IPS-15b (cell line): ENCODE data around the gene PHTF2.

Experiments
- H3K27me3 ChIP-seq: one replicate; pipeline ENCODE4 v1.6.1; 2013; ENCODE audit warnings: low read length; ENCODE audit not compliant: control insufficient read depth, insufficient read depth
- H3K36me3 ChIP-seq: one replicate; pipeline ENCODE4 v1.6.1; 2013; ENCODE audit warnings: low read length; ENCODE audit not compliant: control insufficient read depth, insufficient read depth
- H3K4me1 ChIP-seq: one replicate; pipeline ENCODE4 v1.6.1; 2013; ENCODE audit warnings: mild to moderate bottlenecking, low read length; ENCODE audit not compliant: control insufficient read depth, insufficient read depth
- H3K4me3 ChIP-seq: one replicate; pipeline ENCODE4 v1.5.1; 2013; ENCODE audit warnings: low read depth, low read length
- H3K9ac ChIP-seq: one replicate; pipeline ENCODE4 v1.6.1; 2013; ENCODE audit warnings: low read depth, mild to moderate bottlenecking, low read length
- H3K9me3 ChIP-seq: one replicate; pipeline ENCODE4 v1.6.1; 2013; ENCODE audit warnings: mild to moderate bottlenecking, low read length; ENCODE audit not compliant: control insufficient read depth, insufficient read depth

PHTF2 gene

DNA sequence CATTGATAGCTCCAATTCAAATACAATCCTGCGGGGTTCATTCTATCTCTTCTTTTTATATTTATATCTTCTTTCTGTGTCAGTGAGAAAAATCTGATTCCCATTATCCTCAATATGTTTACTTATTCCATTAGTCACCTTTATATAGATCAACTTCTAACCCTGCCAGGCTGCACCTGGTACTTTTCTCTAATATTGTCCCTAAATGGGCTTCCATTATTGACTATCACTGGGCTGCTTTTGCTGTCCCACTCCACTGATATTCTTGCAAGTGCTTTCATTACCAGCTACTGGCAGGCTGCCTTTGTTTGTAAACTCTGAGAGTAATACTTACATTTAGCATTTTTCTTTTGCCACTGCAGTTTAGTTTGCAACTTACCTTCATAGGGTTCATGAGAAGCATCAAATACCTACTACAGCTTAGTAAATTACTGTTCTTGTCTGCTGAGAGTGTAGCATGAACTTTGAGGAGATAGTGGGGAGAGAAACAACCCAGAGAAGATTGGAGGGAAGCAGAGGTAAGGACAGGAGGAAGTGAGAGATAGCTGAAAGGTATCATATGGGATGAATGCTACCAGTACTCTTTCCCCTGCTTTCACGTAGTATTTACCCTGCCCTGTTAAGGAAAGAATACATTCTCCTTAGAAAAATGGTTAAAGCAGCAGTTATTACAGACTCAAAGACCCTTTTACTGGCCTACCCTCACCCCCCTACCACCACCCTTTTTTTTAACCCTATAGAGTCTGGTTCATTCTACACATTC is 119.1 kb downstream of the PHTF2 start:
- H3K27me3 ChIP-seq, result no peaks in the 10 kb centered on the region
- H3K4me1 ChIP-seq, result no peaks in the 10 kb centered on the region
- no peak overlapping the region for H3K9ac ChIP-seq
- no peak overlapping the region for H3K4me3 ChIP-seq
- H3K9me3 ChIP-seq, result no peaks in the 10 kb centered on the region
- H3K36me3 ChIP-seq, result no peaks in the 10 kb centered on the region

DNA sequence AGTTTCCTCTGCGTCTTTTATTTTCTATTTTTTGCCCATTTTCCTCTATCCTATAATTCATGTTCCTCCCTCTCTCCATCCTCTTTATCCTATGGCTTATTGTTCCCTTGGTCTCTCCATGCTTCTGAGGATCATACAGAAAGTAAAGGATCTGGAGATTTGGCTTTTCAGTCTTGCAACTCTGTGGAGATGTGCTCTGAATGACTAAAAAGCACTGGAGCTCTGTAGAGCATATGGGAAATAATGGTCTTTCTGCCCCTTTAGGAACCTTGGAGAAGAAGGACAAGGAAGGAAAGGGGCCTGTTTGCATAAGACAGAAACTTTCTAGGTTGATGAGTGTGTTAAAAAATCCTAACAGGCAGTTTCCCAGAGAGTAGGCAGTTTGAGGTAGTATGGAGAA is 120.1 kb downstream of the PHTF2 start:
- H3K9me3 ChIP-seq, result no peaks in the 10 kb centered on the region

DNA sequence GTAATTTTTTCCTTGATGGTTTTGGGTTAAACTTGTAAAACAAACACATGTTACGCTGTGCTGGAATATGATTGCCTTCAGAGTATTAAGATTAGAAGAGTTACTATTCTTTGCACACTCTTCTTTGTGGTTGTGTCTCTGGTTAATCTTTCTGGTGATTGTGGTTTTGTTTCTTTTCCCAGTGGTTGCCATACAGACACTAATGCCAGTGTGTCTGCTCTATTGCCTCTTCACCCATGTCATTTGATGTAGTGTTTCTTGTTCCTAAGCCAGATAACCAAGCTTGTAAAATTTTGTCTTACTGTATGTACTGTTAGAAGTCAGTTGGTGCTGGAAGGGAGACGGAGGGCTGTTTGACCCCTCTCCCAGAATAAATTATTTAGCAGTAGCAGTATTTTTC is 124.8 kb downstream of the PHTF2 start:
- H3K4me3 ChIP-seq, result no peak overlapping the region
- no peaks in the 10 kb centered on the region for H3K27me3 ChIP-seq
- H3K36me3 ChIP-seq, result no peaks in the 10 kb centered on the region
- H3K4me1 ChIP-seq, result no peaks in the 10 kb centered on the region
- no peak overlapping the region for H3K9ac ChIP-seq
- H3K9me3 ChIP-seq, result no peaks in the 10 kb centered on the region

More for the DNA sequence above, 120.1 kb downstream of the PHTF2 start:
- Histone ChIP-seq H3K4me1 (no peaks in the 10 kb centered on the region), H3K4me3 (no peak overlapping the region), H3K36me3 (no peaks in the 10 kb centered on the region), H3K27me3 (no peaks in the 10 kb centered on the region), H3K9ac (no peak overlapping the region)

DNA sequence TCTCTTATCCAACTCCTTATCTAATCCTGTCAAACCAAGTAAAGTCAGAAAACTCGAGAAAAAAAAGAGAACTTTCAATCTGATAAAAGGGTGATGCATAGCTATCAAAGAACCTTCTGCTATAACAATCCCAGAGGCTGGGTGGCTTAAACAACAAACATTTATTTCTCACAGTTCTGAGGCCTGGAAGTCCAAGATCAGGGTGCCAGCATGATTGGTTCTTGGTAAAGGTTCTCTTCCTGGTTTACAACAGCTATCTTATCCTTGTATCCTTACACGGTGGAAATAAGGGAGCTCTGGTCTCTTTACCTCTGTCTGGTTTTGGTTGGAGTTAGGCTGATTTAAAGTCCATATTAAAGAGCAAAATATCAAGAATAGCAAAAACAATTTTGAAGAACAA is 131.9 kb downstream of the PHTF2 start:
- peaks cover 3% of the 10 kb centered on the region for H3K4me1 ChIP-seq
- H3K9me3 ChIP-seq, result no peaks in the 10 kb centered on the region
- no peak overlapping the region for H3K9ac ChIP-seq
- H3K4me3 ChIP-seq, result no peak overlapping the region
- no peaks in the 10 kb centered on the region for H3K36me3 ChIP-seq
- no peaks in the 10 kb centered on the region for H3K27me3 ChIP-seq

DNA sequence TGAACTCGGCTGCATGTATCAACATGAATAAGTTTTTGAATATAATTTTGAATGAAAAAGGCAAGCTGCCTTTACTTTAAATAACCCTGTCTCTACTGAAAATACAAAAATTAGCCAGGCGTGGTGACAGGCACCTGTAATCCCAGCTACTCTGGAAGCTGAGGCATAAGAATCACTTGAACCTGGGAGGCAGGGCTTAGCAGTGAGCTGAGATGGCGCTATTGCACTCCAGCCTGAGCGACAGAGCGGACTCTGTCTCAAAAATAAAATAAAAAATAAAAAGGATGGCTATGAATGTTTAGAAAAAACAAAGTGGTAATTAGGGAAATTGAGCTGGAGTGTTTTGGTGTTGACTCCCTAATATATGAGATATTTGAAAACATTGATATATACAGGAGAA is 133.3 kb downstream of the PHTF2 start:
- no peaks in the 10 kb centered on the region for H3K9me3 ChIP-seq
- no peaks in the 10 kb centered on the region for H3K36me3 ChIP-seq
- peaks cover 3% of the 10 kb centered on the region for H3K4me1 ChIP-seq
- no peaks in the 10 kb centered on the region for H3K27me3 ChIP-seq
- H3K9ac ChIP-seq, result no peak overlapping the region
- no peak overlapping the region for H3K4me3 ChIP-seq

DNA sequence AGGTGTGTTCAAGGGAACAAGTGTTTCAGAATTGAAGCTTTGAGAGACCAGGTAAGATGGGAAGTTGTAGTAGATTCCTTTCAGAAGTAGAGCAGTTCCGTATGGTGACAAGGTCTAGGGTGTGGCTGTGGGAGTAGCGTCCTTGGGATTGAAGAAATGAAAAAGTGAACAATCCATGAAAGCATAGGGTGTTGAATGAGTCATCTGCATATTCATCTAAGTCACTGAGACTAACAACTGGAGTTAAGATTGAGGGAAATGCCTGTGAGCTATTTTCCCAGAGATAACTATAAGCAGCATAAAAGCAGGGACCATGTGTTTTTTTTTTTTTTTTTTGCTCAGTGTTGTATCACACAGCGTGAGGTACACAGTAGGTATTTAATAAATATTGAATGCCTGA is 134.8 kb downstream of the PHTF2 start:
- no peak overlapping the region for H3K9ac ChIP-seq
- H3K4me3 ChIP-seq, result no peak overlapping the region
- H3K27me3 ChIP-seq, result no peaks in the 10 kb centered on the region
- H3K4me1 ChIP-seq, result peaks cover 3% of the 10 kb centered on the region
- H3K9me3 ChIP-seq, result no peaks in the 10 kb centered on the region
- no peaks in the 10 kb centered on the region for H3K36me3 ChIP-seq

DNA sequence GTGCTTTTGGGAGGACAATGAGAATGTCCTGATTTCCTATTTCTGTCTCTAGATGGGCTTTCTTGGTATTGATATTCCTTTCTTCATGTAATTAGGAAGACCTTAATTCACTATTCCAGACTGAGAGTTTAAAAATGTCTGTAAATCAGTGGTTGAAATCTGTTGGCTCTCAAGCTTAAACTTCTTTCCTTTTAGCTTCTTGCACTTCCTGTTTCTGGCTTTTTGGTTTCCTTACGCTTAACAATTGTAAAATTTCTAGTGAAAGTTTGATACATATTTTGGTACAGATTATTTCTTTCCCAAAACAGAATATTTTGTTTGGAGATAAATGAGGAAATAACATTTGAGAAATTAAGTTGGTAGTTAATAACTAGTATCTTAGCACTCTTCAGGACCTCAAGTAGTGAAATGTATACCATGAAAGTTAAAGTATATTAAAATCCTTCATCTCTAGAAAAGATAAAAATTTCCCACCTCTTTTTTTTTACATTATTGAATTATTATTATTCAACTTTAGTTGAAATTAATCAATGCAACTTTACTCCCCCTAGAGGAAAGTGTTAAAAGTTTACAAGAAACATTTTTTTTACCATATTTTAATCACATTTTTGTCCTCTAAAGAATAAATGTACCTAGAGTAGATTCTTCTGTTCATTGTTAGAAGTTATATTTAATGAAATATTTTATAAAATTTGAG is 137.2 kb downstream of the PHTF2 start:
- Histone ChIP-seq H3K4me3 (no peak overlapping the region), H3K9me3 (no peaks in the 10 kb centered on the region), H3K9ac (no peak overlapping the region)

DNA sequence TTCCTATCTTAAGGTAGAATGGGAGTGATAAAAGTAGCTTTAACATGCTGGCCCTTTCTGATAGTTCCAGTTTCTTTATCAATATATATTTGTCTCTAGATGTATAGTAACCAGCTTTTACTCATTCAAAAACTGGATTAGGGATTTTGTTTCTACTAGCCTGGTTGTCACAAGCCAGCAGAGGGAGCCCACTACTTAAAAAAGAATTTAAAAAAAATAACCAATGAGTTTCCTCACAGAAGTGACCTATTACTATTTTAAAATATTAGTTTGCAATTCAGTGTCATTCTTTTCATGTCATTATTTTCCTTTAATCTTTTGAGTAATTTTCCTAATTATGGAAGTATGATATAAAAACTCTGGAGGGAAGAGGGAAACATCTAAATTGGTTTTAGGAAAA is 142.1 kb downstream of the PHTF2 start:
- no peak overlapping the region for H3K4me3 ChIP-seq
- H3K9ac ChIP-seq, result no peak overlapping the region
- no peaks in the 10 kb centered on the region for H3K9me3 ChIP-seq
- no peaks in the 10 kb centered on the region for H3K36me3 ChIP-seq
- H3K4me1 ChIP-seq, result no peaks in the 10 kb centered on the region
- no peaks in the 10 kb centered on the region for H3K27me3 ChIP-seq

More for the DNA sequence above, 137.2 kb downstream of the PHTF2 start:
- H3K4me1 ChIP-seq, result peaks cover 3% of the 10 kb centered on the region
- H3K27me3 ChIP-seq, result no peaks in the 10 kb centered on the region
- no peaks in the 10 kb centered on the region for H3K36me3 ChIP-seq

DNA sequence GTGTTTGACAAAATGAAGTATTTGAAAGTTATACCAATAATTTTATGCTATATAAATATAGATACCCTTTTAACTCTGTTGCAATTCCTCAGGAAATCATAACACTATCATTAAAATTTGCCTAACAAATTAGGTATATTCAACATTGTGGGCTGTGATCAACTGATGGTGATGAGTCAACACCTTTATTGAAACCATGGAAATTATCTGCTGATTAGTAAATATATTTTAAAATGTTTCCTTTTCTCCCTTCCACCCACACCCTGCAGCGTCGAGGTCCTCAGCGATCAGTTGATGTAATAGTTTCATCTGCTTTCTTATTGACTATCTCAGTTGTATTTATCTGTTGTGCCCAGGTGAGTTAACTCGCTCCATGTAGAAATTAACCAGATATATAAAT is 143.9 kb downstream of the PHTF2 start:
- H3K9me3 ChIP-seq, result no peaks in the 10 kb centered on the region
- H3K4me1 ChIP-seq, result no peaks in the 10 kb centered on the region
- H3K27me3 ChIP-seq, result no peaks in the 10 kb centered on the region
- no peak overlapping the region for H3K9ac ChIP-seq
- H3K36me3 ChIP-seq, result no peaks in the 10 kb centered on the region
- no peak overlapping the region for H3K4me3 ChIP-seq

DNA sequence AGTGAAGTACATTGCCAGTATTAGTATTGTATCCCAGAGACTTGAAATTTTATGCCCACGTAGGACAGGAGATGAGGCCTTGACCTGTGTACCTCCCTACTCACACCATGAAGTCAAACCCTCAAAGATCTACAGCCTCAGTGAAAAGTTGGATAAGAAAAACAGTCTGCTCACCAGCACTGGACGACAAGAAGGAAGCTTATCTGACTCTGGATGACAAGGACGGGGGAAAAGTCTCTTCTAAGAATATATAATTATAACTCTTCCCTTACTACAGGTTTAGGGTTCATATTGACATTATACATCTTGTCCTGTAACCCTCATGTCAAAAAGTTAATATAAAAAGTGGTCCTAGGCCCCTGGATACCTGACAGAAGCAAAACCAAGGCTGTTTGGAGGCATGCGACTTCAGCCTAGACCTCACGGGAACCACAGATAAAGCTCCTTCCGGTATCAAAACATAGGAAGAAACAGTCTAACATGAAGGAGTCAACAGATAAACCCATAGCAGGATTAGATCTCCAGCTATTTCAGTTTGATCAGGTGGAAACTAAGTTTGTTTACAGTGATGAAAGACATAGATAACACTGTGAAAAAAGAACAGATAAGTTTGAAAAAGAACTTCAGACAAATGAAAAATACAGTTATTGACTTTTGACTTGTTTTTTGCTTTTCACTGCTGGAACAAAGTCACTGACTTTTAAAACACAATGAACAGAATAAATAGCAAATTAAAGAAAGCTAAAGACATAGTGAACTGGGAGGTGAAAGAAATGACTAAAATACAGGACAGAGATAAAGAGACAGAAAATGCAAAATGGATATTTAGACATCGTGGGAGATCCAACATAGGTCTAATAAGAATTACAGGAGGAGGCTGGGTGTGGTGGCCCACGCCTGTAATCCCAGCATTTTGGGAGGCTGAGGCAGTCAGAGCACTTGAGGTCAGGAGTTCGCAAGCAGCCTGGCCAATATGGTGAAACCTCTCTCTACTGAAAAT is 145.9 kb downstream of the PHTF2 start:
- H3K9me3 ChIP-seq, result no peaks in the 10 kb centered on the region
- H3K9ac ChIP-seq, result no peak overlapping the region
- H3K4me3 ChIP-seq, result no peak overlapping the region
- H3K27me3 ChIP-seq, result no peaks in the 10 kb centered on the region
- H3K36me3 ChIP-seq, result no peaks in the 10 kb centered on the region
- no peaks in the 10 kb centered on the region for H3K4me1 ChIP-seq

DNA sequence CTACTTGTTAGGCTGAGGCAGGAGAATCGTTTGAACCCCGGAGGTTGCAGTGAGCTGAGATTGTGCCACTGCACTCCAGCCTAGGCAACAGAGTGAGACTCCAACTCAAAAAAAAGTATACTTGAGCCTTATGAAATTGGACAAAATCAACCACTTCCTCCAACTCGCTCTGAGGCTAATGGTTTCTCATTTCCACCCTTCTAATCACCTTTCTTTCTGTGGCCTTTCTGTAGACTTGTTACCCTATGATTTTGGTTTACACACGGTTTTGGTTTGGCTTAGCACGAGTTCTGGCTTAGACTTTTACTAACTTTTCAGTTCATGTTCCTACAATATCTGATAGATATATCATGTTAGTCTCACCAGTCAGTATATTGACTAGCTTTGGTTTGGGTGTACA is 152.0 kb downstream of the PHTF2 start:
- Histone ChIP-seq H3K36me3 (no peaks in the 10 kb centered on the region), H3K9me3 (no peaks in the 10 kb centered on the region), H3K27me3 (no peaks in the 10 kb centered on the region)

More for the DNA sequence above, 152.0 kb downstream of the PHTF2 start:
- Histone ChIP-seq H3K4me1 (no peaks in the 10 kb centered on the region), H3K9ac (no peak overlapping the region), H3K4me3 (no peak overlapping the region)
